ENCODE data around the gene RRP9. TPM values are rescaled to one million over a fixed set of nuclear protein-coding genes. Genes with fewer than 3 reads are reported as not detected.

RRP9 gene
- total and polyA plus RNA-seq, 2 donors (not counting 1 experiment from before 2014, with no cell fraction given): 16.7 to 21.9 TPM

DNA sequence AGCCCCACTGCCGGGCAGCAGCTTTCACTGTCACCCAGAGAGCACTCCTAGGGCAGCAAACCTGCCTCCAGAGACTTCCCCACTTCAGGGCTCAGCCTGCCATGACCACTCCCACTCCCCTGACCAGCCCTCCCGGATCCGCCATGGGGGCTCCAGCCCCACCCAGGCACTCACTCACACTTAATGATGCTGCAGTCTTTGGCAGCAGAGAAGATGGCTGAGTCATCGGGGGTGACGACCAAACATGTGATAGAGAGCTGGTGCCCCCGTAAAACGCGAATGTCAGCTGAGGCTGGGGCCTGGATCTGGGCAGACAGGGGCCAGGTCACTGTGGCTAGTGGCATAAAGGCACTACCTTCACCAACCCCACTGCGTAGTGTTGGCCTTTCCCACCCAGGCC is 4.7 kb downstream of the RRP9 start:
- peaks cover 21% of the 10 kb centered on the region for H3K79me2 ChIP-seq (ENCODE audit: control insufficient read depth, insufficient read depth, low read length)
- H3K27ac ChIP-seq (ENCODE audit: low read length in 2 of 2): no peak overlapping the region
- DNase-seq: no peak
- H3K36me3 ChIP-seq (replicated peaks in 1 of 2; ENCODE audit: control extremely low read depth in 1 of 2, control insufficient read depth in 1 of 2, extremely low read depth in 1 of 2, insufficient read depth in 2 of 2, low read length in 1 of 2): peaks cover 4 to 70% of the 10 kb centered on the region in 2 experiments
- H3K4me2 ChIP-seq (replicated peaks; ENCODE audit: low read depth, low read length, poor library complexity, severe bottlenecking): no peak overlapping the region
- 96% methylated on average over 9 of the region's 9 CpGs for WGBS (ENCODE audit: insufficient coverage)
- peaks cover 11 to 12% of the 10 kb centered on the region in 2 donors for H3K4me1 ChIP-seq (ENCODE audit: control insufficient read depth in 2 of 2, insufficient read depth in 2 of 2, low read length in 2 of 2)
- ChIA-PET CTCF (no interaction called here), POLR2A (no interaction called here)
- H3K27me3 ChIP-seq (replicated peaks in 1 of 4; ENCODE audit: control extremely low read depth in 1 of 4, control insufficient read depth in 3 of 4, insufficient read depth in 4 of 4, low read length in 3 of 4): no peaks in the 10 kb centered on the region
- no peaks in the 10 kb centered on the region for H4K20me1 ChIP-seq (ENCODE audit: control insufficient read depth, insufficient read depth, low read length, poor library complexity, severe bottlenecking)
- no peak overlapping the region for H3K4me3 Mint-ChIP-seq
- H3K4me3 ChIP-seq (ENCODE audit: control extremely low read depth in 1 of 5, extremely low read depth in 1 of 5, insufficient read depth in 1 of 5, low read depth in 2 of 5, low read length in 4 of 5): no peak overlapping the region
- H3K27ac Mint-ChIP-seq: no peak overlapping the region
- intact Hi-C loops (cut with micrococcal nuclease): no loop called here
- TF ChIP-seq, protein P1, sequence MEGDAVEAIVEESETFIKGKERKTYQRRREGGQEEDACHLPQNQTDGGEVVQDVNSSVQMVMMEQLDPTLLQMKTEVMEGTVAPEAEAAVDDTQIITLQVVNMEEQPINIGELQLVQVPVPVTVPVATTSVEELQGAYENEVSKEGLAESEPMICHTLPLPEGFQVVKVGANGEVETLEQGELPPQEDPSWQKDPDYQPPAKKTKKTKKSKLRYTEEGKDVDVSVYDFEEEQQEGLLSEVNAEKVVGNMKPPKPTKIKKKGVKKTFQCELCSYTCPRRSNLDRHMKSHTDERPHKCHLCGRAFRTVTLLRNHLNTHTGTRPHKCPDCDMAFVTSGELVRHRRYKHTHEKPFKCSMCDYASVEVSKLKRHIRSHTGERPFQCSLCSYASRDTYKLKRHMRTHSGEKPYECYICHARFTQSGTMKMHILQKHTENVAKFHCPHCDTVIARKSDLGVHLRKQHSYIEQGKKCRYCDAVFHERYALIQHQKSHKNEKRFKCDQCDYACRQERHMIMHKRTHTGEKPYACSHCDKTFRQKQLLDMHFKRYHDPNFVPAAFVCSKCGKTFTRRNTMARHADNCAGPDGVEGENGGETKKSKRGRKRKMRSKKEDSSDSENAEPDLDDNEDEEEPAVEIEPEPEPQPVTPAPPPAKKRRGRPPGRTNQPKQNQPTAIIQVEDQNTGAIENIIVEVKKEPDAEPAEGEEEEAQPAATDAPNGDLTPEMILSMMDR (IDR thresholded peaks at IDR 0.05): no peak
- TF ChIP-seq EZH2 (IDR thresholded peaks at IDR 0.05; ENCODE audit: borderline replicate concordance, insufficient read depth, low read depth, low read length, poor library complexity, severe bottlenecking): no peak
- no peak overlapping the region for H3K9ac ChIP-seq (ENCODE audit: low read length)
- no peaks in the 10 kb centered on the region for H3K27me3 Mint-ChIP-seq
- H2AFZ ChIP-seq (ENCODE audit: insufficient read depth, low read depth, low read length, poor library complexity, severe bottlenecking): no peak overlapping the region
- no peak for ATAC-seq (ENCODE audit: low read depth)
- H3K9me3 Mint-ChIP-seq (ENCODE audit: insufficient read depth): no peaks in the 10 kb centered on the region
- H3K4me1 Mint-ChIP-seq: peaks cover 25% of the 10 kb centered on the region
- no peaks in the 10 kb centered on the region for H3K9me3 ChIP-seq (ENCODE audit: control extremely low read depth in 1 of 3, control insufficient read depth in 2 of 3, insufficient read depth in 1 of 3, low read length in 2 of 3)

DNA sequence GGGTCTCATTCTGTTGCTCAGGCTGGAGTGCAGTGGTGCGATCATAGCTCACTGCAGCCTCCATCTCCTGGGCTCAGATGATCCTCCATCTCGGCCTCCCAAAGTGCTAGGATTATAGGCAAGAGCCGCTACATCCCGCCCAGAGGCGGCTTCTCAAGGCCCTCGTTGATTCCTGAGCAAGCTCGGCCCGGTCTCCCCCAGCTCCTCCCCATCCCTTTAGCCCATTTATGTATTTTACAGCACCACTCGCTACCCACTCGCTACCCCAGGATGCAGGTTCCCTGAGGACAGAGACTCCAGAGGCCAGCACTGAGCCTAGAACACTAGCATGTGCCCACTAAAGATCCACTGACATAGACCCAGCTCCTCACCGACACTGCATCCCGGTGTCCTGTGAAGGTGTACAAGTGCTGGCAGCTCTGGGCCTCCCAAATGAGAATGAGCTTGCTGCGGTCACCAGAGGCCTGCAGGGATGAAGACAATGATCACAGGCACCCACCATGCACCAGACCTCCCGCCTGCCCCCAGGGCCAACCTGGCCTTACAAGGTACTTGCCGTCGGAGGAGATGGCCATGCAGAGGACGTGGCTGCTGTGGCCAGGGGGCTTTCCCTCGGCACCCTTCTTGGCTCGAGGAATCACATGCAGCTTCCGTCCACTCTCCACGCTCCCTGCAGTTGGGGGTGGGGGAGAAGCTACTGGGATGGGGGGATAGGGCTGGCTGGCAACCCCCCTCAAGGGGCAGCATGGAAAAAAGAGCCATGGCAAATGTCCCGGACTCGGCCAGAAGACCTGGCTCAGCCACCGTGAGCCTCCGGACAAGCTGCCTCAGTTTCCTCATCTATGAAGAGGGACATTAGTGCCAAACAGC is 5.6 kb downstream of the RRP9 start:
- peaks cover 4 to 70% of the 10 kb centered on the region in 2 experiments for H3K36me3 ChIP-seq (replicated peaks in 1 of 2; ENCODE audit: control extremely low read depth in 1 of 2, control insufficient read depth in 1 of 2, extremely low read depth in 1 of 2, insufficient read depth in 2 of 2, low read length in 1 of 2)
- CTCF ChIA-PET: no interaction called here

More for the DNA sequence above, 5.6 kb downstream of the RRP9 start:
- POLR2A ChIA-PET: interaction anchor here (0.6 kb wide), 1 partner anchor 49 kb away, joined by 3 read pairs; no protein-coding TSS in a partner anchor
- Mint-ChIP-seq H3K4me1 (peaks cover 19% of the 10 kb centered on the region), H3K9me3 (ENCODE audit: insufficient read depth) (no peaks in the 10 kb centered on the region), H3K27me3 (no peaks in the 10 kb centered on the region), H3K27ac (no peak overlapping the region), H3K4me3 (no peak overlapping the region)
- 97% methylated on average over 23 of the region's 25 CpGs for WGBS (ENCODE audit: insufficient coverage)
- no peak overlapping the region for H3K9ac ChIP-seq (ENCODE audit: low read length)
- peaks cover 15% of the 10 kb centered on the region for H3K79me2 ChIP-seq (ENCODE audit: control insufficient read depth, insufficient read depth, low read length)
- intact Hi-C loops (cut with micrococcal nuclease): no loop called here
- no peaks in the 10 kb centered on the region for H3K27me3 ChIP-seq (replicated peaks in 1 of 4; ENCODE audit: control extremely low read depth in 1 of 4, control insufficient read depth in 3 of 4, insufficient read depth in 4 of 4, low read length in 3 of 4)
- H3K4me2 ChIP-seq (replicated peaks; ENCODE audit: low read depth, low read length, poor library complexity, severe bottlenecking): no peak overlapping the region
- H4K20me1 ChIP-seq (ENCODE audit: control insufficient read depth, insufficient read depth, low read length, poor library complexity, severe bottlenecking): no peaks in the 10 kb centered on the region
- DNase-seq (no peak), ATAC-seq (ENCODE audit: low read depth) (no peak)
- no peaks in the 10 kb centered on the region for H3K9me3 ChIP-seq (ENCODE audit: control extremely low read depth in 1 of 3, control insufficient read depth in 2 of 3, insufficient read depth in 1 of 3, low read length in 2 of 3)
- no peak overlapping the region for H3K4me3 ChIP-seq (ENCODE audit: control extremely low read depth in 1 of 5, extremely low read depth in 1 of 5, insufficient read depth in 1 of 5, low read depth in 2 of 5, low read length in 4 of 5)
- TF ChIP-seq EZH2 (IDR thresholded peaks at IDR 0.05; ENCODE audit: borderline replicate concordance, insufficient read depth, low read depth, low read length, poor library complexity, severe bottlenecking): no peak
- TF ChIP-seq, protein P1 (IDR thresholded peaks at IDR 0.05): no peak
- peaks cover 7 to 8% of the 10 kb centered on the region in 2 donors for H3K4me1 ChIP-seq (ENCODE audit: control insufficient read depth in 2 of 2, insufficient read depth in 2 of 2, low read length in 2 of 2)
- no peak overlapping the region for H2AFZ ChIP-seq (ENCODE audit: insufficient read depth, low read depth, low read length, poor library complexity, severe bottlenecking)
- no peak overlapping the region for H3K27ac ChIP-seq (ENCODE audit: low read length in 2 of 2)

All from B cell (primary cell).